Dermis microvascular lymphatic vessel endothelial cell (primary cell): ENCODE measurements around the gene SOX30. TPM values are rescaled to one million over a fixed set of nuclear protein-coding genes. Genes with fewer than 3 reads are reported as not detected.

Source experiments
- total RNA-seq: library from RNA; depleted of rRNA; stranded (reverse); fragments of >200 nt; gene quantifications from 2 replicates; pipeline ENCODE4 v1.2.1, GENCODE V29; 2014

The SOX30 gene
- total RNA-seq, 1 donor from 2014 or later, result not detected

Other genes with a start within 250 kb of the SOX30 start
- gene NIPAL4, start 192.2 kb downstream of the SOX30 start, total RNA-seq, result not detected in 2 replicates
- gene ADAM19, start 76.7 kb downstream of the SOX30 start, total RNA-seq, result 35.0 and 48.8 TPM in 2 replicates
- not detected in 2 replicates for gene C5orf52, start 19.1 kb upstream of the SOX30 start, total RNA-seq
- gene THG1L, start 79.0 kb upstream of the SOX30 start, total RNA-seq, result 9.0 and 9.9 TPM in 2 replicates
- 6.9 and 7.1 TPM in 2 replicates for gene LSM11, start 91.3 kb upstream of the SOX30 start, total RNA-seq
- 94.9 and 103 TPM in 2 replicates for gene CLINT1, start 206.7 kb upstream of the SOX30 start, total RNA-seq